Motor neuron (in vitro differentiated cells): ENCODE results near the gene FAM222A. TPM values are rescaled to one million over a fixed set of nuclear protein-coding genes. Genes with fewer than 3 reads are reported as not detected.
A peak's percentile ranks its signal among the peaks of the same experiment; 100 is the strongest.

Experiments used
- ATAC-seq, 8 experiments: fragments of 200-7000 bp; cut with Tn5 transposase; replicated peaks in 6 of 8; 2 replicates each; pipeline ENCODE4 v1.8.0; 2021; ENCODE audit warnings: mild to moderate bottlenecking in 8 of 8, moderate library complexity in 8 of 8
- H3K27ac ChIP-seq, 2 donors: fragments of 250-450 bp; sonication (Bioruptor Pico); 2 replicates each; pipeline ENCODE4 v1.9.0; 2021; ENCODE audit warnings: antibody characterized with exemption in 2 of 2, mild to moderate bottlenecking in 2 of 2, moderate library complexity in 1 of 2
- H3K4me1 ChIP-seq, 2 donors: fragments of 250-450 bp; sonication (Bioruptor Pico); replicated peaks in 1 of 2; 2 replicates each; pipeline ENCODE4 v1.6.1; 2021; ENCODE audit warnings: antibody characterized with exemption in 2 of 2, mild to moderate bottlenecking in 2 of 2, moderate library complexity in 1 of 2
- H3K4me3 ChIP-seq, 5 donors: fragments of 250-450 bp; sonication (Bioruptor Pico); 2 replicates each; pipeline ENCODE4 v1.9.0; 2021; ENCODE audit warnings: antibody characterized with exemption in 5 of 5, mild to moderate bottlenecking in 5 of 5, moderate library complexity in 4 of 5
- WGBS, 10 experiments: fragments of 450-650 bp; shearing (Covaris generic); methylation state at CpG; one replicate each; pipeline ENCODE4 v1.0.0; 2022; 5-methylcytosine and 5-hydroxymethylcytosine counted together
- in situ Hi-C, 9 experiments: fragments of 400-800 bp; cut with MboI; loops; one replicate each; pipeline ENCODE4 v1.15.0; 2021; ENCODE audit warnings: low sequenced_read_pairs in 9 of 9, low pct_unique_long_range_greater_than_20kb in 2 of 9; ENCODE audit not compliant: unreplicated experiment in 9 of 9
- total RNA-seq, 8 experiments: library from RNA; unstranded; fragments of 300-600 nt; gene quantifications; 2 replicates each; pipeline versions ENCODE4 v1.2.3 to v1.2.4, GENCODE V29; 2022

Gene FAM222A
- total RNA-seq, 8 experiments from 2014 or later: 0.73 to 17.8 (median 8.1) TPM

GRCh38 chr12:109756457-109756856, 42.8 kb downstream of the FAM222A start:
- Histone ChIP-seq H3K27ac (no peak overlapping the region), H3K4me3 (no peak overlapping the region), H3K4me1 (peaks cover 8 to 18% of the 10 kb centered on the region in 2 donors)
- no peak for ATAC-seq
- in situ Hi-C loops: loop anchor here in 1 of 9 experiments (25.0 kb wide), 1 partner anchor 169 kb away; no protein-coding TSS in a partner anchor
- WGBS, 10 experiments: 0 to 100% (median 79%) methylated on average over 1 of the region's 1 CpG; no CpG with 5 or more reads in 4 of the 10 experiments

- peaks cover 8 to 20% of the 10 kb centered on the region in 2 donors for H3K4me1 ChIP-seq
- WGBS, 10 experiments: 70 to 80% (median 80%) methylated on average over 1 to 2 of the region's 11 CpGs; no CpG with 5 or more reads in 7 of the 10 experiments
- no peak for ATAC-seq
- no peak overlapping the region for H3K27ac ChIP-seq
- H3K4me3 ChIP-seq: no peak overlapping the region
- in situ Hi-C loops: loop anchor here in 1 of 9 experiments (25.0 kb wide), 1 partner anchor 170 kb away; no protein-coding TSS in a partner anchor
Observed at GRCh38 chr12:109757671-109758265, 44.1 kb downstream of the FAM222A start.

- 63 to 100% (median 83%) methylated on average over 2 to 5 of the region's 15 CpGs; no CpG with 5 or more reads in 6 of the 10 experiments for WGBS, 10 experiments
- Histone ChIP-seq H3K4me3 (no peak overlapping the region), H3K27ac (no peak overlapping the region), H3K4me1 (peaks cover 8 to 20% of the 10 kb centered on the region in 2 donors)
- in situ Hi-C loops: loop anchor here in 1 of 9 experiments (25.0 kb wide), 1 partner anchor 171 kb away; no protein-coding TSS in a partner anchor
- peak in 1 of 8 experiments; percentile 15 for ATAC-seq
Observed at GRCh38 chr12:109758426-109759420, 45.1 kb downstream of the FAM222A start.

GRCh38 chr12:109759595-109759994, 46.0 kb downstream of the FAM222A start:
- no peak for ATAC-seq
- in situ Hi-C loops: loop anchor here in 1 of 9 experiments (25.0 kb wide), 1 partner anchor 172 kb away; no protein-coding TSS in a partner anchor
- peak overlapping the region; percentile 22 to 53 for H3K27ac ChIP-seq

GRCh38 chr12:109760031-109760929, 46.7 kb downstream of the FAM222A start:
- H3K4me1 ChIP-seq: peaks cover 8 to 20% of the 10 kb centered on the region in 2 donors
- no peak overlapping the region for H3K27ac ChIP-seq
- 50 to 100% (median 89%) methylated on average over 1 to 5 of the region's 18 CpGs; no CpG with 5 or more reads in 4 of the 10 experiments for WGBS, 10 experiments
- H3K4me3 ChIP-seq: no peak overlapping the region
- in situ Hi-C loops: loop anchor here in 1 of 9 experiments (25.0 kb wide), 1 partner anchor 173 kb away; no protein-coding TSS in a partner anchor
- ATAC-seq: no peak

More at GRCh38 chr12:109759595-109759994, 46.0 kb downstream of the FAM222A start:
- 33 to 100% (median 70%) methylated on average over 1 to 7 of the region's 13 CpGs; no CpG with 5 or more reads in 4 of the 10 experiments for WGBS, 10 experiments
- Histone ChIP-seq H3K4me3 (no peak overlapping the region), H3K4me1 (peaks cover 8 to 20% of the 10 kb centered on the region in 2 donors)

GRCh38 chr12:109760930-109761921, 47.6 kb downstream of the FAM222A start:
- no peak overlapping the region for H3K4me3 ChIP-seq
- H3K27ac ChIP-seq: peak overlapping the region; percentile 11 to 20
- WGBS, 10 experiments: 17 to 100% (median 62%) methylated on average over 1 to 3 of the region's 16 CpGs; no CpG with 5 or more reads in 4 of the 10 experiments
- in situ Hi-C loops: loop anchor here in 1 of 9 experiments (25.0 kb wide), 1 partner anchor 174 kb away; no protein-coding TSS in a partner anchor
- peaks cover 8 to 20% of the 10 kb centered on the region in 2 donors for H3K4me1 ChIP-seq
- no peak for ATAC-seq

- WGBS, 10 experiments: 84 to 100% (median 99%) methylated on average over 1 to 7 of the region's 12 CpGs; no CpG with 5 or more reads in 4 of the 10 experiments
- Histone ChIP-seq H3K4me3 (no peak overlapping the region), H3K27ac (no peak overlapping the region), H3K4me1 (peaks cover 8 to 20% of the 10 kb centered on the region in 2 donors)
- no peak for ATAC-seq
- in situ Hi-C loops: loop anchor here in 1 of 9 experiments (25.0 kb wide), 1 partner anchor 175 kb away; no protein-coding TSS in a partner anchor
Observed at GRCh38 chr12:109762071-109762672, 48.5 kb downstream of the FAM222A start.

- 57 to 100% methylated on average over 1 of the region's 2 CpGs; no CpG with 5 or more reads in 8 of the 10 experiments for WGBS, 10 experiments
- in situ Hi-C loops: loop anchor here in 1 of 9 experiments (25.0 kb wide), 1 partner anchor 175 kb away; no protein-coding TSS in a partner anchor
- ATAC-seq: no peak
- no peak overlapping the region for H3K27ac ChIP-seq
- no peak overlapping the region for H3K4me3 ChIP-seq
- peaks cover 8 to 20% of the 10 kb centered on the region in 2 donors for H3K4me1 ChIP-seq
Observed at GRCh38 chr12:109762673-109763191, 49.1 kb downstream of the FAM222A start.

- peak in 2 of 8 experiments; percentile 93 to 97 for ATAC-seq
- whole genome bisulfite sequencing, 10 experiments: 42 to 100% (median 71%) methylated on average over 1 to 3 of the region's 3 CpGs; no CpG with 5 or more reads in 5 of the 10 experiments
- Histone ChIP-seq H3K27ac (no peak overlapping the region), H3K4me3 (no peak overlapping the region), H3K4me1 (peaks cover 8 to 20% of the 10 kb centered on the region in 2 donors)
- in situ Hi-C loops: loop anchor here in 1 of 9 experiments (25.0 kb wide), 1 partner anchor 176 kb away; no protein-coding TSS in a partner anchor
Observed at GRCh38 chr12:109763201-109763841, 49.7 kb downstream of the FAM222A start.

- H3K27ac ChIP-seq: no peak overlapping the region
- peaks cover 8 to 19% of the 10 kb centered on the region in 2 donors for H3K4me1 ChIP-seq
- ATAC-seq: no peak
- WGBS, 10 experiments: 80 to 100% (median 100%) methylated on average over 1 to 3 of the region's 3 CpGs; no CpG with 5 or more reads in 2 of the 10 experiments
- in situ Hi-C loops: loop anchor here in 1 of 9 experiments (25.0 kb wide), 1 partner anchor 177 kb away; no protein-coding TSS in a partner anchor
- H3K4me3 ChIP-seq: no peak overlapping the region
Observed at GRCh38 chr12:109764123-109764522, 50.5 kb downstream of the FAM222A start.
